ENCODE results near the gene FUT4.
A peak's percentile ranks its signal among the peaks of the same experiment; 100 is the strongest.
"Not testable (repeated sequence)": the region's sequence is repeated elsewhere in the genome, so short reads cannot be mapped to it uniquely, and the experiment has no call there.

The FUT4 gene

GRCh38 chr11:94568200-94568599 lies 24.5 kb downstream of the FUT4 start:
- no peak for DNase-seq (ENCODE audit: low spot score)

GRCh38 chr11:94568717-94569116 lies 25.0 kb downstream of the FUT4 start:
- no peak for DNase-seq (ENCODE audit: low spot score)

DNA sequence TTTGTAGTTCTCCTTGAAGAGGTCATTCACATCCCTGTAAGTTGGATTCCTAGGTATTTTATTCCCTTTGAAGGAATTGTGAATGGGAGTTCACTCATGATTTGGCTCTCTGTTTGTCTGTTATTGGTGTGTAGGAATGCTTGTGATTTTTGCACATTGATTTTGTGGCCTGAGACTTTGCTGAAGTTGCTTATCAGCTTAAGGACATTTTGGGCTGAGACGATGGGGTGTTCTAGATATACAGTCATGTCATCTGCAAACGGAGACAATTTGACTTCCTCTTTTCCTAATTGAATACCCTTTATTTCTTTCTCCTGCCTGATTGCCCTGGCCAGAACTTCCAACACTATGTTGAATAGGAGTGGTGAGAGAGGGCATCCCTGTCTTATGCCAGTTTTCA lies 29.3 kb downstream of the FUT4 start:
- not testable (repeated sequence) for DNase-seq (ENCODE audit: low spot score)

DNA sequence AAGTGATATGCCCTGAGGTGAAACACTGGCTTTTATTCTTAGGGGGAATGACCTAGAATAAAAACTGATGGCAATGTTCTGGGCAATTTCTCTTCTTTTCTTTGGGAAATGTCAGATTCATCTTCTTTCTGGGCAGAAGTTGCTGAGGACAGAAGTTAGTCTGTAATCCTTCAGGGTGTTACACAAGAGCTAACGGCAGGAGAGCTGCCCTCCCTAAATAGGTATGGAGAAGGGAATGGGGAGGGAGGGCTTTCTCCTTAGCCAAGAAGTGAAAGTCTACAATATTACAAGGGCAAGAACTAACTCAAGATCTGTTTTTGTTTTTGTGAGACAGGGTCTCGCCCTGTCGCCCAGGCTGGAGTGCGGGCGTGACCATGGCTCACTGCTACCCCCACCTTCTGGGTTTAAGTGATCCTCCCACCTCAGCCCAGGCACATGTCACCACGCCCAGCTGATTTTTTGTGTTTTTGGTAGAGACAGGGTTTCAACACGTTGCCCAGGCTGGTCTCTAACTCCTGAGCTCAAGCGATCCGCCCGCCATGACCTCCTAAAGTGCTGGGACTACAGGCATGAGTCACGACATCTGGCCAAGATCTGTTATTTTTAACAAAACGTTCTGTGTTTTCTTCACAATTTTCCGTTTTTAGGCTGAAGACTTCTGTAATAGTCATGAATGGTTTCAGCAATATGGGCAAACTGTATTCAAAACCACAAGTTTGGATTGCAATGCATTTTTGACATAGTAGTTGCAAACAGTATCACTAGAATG lies 30.7 kb downstream of the FUT4 start:
- no peak for DNase-seq (ENCODE audit: low spot score)

DNA sequence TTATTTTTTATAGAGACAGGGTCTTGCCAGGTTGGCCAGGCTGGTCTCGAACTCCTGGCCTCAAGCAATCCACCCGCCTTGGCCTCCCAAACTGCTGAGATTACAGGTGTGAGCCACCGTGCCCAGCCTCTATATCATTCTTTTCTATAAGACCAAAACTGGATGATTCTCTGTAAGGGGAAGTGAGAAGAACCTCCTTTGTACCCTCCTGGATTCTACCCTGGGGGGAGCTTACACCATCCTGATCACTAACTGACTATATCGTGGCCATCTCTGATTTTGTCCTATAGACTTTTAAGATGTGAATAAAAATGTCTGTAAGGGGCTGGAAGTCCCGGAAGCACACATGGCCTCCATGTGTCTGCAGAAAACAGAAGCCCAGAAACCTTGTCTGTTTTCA lies 32.6 kb downstream of the FUT4 start:
- DNase-seq (ENCODE audit: low spot score) = no peak

DNA sequence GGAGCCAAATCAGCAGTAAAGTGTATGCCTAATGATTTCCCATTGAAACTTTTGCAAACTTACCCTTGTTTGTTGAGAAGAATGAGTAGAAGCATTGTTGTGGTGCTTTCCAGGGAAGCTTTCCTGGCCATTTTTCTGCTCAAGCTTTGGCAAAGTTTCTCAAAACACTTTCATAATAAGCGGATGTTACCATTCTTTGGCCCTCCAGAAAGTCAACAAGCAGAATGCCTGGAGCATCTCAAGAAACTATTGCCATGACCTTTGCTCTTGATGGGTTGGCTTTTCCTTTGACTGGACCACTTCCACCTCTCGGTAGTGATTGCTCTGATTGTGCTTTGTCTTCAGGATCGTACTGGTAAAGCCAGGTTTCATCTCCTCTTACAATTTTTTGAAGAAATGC lies 34.1 kb downstream of the FUT4 start:
- DNase-seq (ENCODE audit: low spot score) = no peak

DNA sequence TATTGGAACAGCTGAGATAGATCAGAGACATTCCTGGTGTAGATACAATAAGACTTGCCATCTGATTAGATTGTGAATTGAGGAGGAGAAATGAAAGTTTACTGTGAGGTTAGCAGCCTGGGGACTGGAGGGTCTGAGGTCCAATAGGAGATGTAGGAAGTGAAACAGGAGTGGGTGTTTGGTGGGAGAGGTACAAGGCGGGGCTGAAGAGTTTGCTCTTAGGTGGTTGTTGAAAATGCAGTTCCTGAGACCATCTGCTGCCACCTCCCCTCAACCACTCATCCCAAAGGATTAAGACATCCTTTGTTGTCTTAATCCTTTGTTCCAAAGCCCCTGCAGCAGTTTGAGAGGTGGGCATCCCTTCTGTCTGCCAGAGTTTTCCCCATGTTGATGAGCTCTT lies 38.2 kb downstream of the FUT4 start:
- peak; percentile 4 for DNase-seq (ENCODE audit: low spot score)

GRCh38 chr11:94583213-94583865 lies 39.6 kb downstream of the FUT4 start:
- DNase-seq (ENCODE audit: low spot score) = no peak

DNA sequence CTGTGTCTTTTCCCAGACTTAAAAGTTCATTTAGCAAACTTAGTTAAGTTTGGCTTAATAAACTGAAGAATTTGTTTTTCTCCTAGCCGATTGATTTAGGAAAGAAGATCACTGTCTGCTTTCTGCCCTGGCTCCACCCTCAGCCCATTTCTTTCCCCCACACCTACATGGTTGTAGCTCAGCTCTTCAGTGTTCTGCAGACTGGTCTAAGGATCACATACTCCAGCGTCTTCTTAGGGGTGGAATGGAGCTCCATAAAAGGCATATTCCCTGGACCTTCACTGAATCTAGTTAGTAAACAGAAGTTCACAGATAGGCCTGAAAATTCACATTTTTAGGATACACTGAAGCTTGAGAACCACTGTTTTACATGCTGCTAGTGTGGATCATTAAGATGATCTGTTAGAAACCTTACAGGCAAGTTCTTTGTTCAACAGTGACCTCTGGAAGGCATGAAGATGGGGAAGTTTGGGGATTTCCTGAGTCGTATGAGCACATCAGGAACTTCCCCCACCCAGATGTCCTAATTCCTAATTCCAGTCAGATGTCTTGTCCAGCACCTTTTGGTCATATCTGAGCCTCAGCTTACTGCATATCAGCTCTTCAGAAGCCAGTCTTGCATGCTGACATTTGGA lies 40.3 kb downstream of the FUT4 start:
- DNase-seq (ENCODE audit: low spot score) = no peak

- DNase-seq (ENCODE audit: low spot score) = no peak
These were observed 41.3 kb downstream of the FUT4 start for GRCh38 chr11:94584978-94585377.

- DNase-seq (ENCODE audit: low spot score) = no peak
These were observed 41.7 kb downstream of the FUT4 start for GRCh38 chr11:94585399-94585798.

GRCh38 chr11:94586546-94586945 lies 42.8 kb downstream of the FUT4 start:
- DNase-seq (ENCODE audit: low spot score) = no peak

DNA sequence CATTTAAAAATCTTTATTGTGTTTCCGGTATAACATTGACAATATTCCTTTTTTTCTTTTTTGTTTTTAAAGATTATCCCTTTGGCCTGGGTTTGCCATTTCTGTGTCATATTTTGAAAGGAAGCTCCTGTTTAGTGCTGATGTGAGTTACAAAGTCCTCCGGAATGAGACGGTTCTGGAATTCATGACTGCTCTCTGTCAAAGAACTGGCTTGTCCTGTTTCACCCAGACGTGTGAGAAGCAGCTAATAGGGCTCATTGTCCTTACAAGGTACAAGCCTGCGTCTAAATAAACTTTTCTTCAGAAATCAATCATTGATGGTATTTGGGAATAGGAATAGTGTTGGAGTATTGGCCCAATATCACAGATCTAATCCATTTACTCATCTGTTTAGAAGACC lies 43.3 kb downstream of the FUT4 start:
- DNase-seq (ENCODE audit: low spot score) = no peak

GRCh38 chr11:94588366-94588942 lies 44.7 kb downstream of the FUT4 start:
- no peak for DNase-seq (ENCODE audit: low spot score)

DNA sequence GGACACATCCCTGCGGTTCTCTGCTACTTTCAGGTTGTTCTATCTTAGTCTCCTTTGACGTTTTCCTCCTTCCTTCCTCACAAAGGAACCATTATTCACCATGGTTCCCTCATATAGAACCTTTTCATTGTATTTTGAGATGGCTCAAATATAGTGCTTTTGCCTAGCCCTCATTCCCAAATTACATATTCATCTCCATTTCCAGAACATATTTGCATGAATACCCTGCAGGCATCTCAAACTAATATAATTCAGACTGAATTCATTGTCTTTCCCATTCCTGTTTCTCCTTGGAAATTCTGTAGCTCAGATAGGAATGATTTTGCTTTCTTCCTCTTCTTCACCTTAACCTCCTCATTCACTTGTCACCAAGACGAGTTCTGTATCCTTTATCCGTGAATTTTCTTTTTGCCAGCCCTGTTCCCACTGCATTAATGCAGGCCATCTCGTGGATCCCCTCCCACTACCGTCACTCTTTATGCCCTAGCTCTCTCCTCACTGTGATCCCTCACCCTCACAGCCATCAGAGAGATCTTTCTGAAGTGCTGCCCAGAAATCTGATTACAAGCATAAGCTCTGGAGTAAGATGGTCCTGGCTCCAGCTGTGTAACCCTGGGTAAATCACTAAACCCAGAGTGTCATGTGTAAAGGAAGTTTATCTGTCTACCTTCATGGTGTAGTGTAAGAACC lies 46.8 kb downstream of the FUT4 start:
- no peak for DNase-seq (ENCODE audit: low spot score)

- DNase-seq (ENCODE audit: low spot score) = no peak
These were observed 49.3 kb downstream of the FUT4 start for GRCh38 chr11:94593030-94593429.

GRCh38 chr11:94595076-94595475 lies 51.4 kb downstream of the FUT4 start:
- peak; percentile 5 for DNase-seq (ENCODE audit: low spot score)

- no peak for DNase-seq (ENCODE audit: low spot score)
These were observed 54.2 kb downstream of the FUT4 start for GRCh38 chr11:94597896-94598295.

Data from germinal center (tissue), 1 donor.